A204.1 (cell line): ENCODE measurements around the gene NUP93.
"Not testable (repeated sequence)": the region's sequence is repeated elsewhere in the genome, so short reads cannot be mapped to it uniquely, and the experiment has no call there.

ENCODE experiments used
- FAIRE-seq: peaks from 2 replicates; lab custom pipeline; 2012; peaks lifted over from hg19 to GRCh38; lab: Jason Lieb, UNC

The NUP93 gene

DNA sequence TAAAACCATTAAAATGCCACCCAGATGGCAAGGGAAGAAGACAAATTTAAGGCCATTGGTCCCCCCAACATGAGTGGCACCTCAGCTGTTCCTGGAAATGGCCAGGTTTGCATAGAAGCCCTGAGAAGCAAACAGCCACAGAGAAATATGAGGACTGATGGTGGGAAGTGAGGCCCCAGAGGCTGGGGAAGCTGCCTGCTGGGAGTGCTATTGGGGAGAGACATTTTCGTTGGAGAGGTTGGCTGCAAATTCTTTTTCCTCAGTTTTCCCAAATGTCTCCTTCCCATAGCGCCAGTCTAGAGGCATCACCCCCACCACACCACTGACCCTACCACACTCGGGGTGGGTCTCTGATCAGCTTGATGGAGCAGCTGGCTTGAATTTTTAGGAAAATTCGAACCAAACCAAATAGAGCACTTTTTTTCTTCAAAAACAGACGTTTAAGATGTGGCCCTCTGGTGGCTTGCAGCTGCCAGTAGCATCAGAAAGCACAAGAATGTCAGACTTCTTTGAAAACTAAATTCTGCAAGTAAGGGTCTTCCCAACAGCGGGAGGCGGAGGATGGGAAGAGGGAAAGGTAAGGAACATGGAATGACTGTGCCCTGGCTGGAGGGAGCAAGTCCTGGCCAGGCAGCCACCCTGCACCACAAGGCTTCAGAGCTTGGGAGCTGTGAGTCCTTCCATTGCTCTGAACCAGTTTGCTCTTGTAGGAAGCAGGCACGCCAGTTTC is 121.9 kb downstream of the NUP93 start:
- no peak for FAIRE-seq

DNA sequence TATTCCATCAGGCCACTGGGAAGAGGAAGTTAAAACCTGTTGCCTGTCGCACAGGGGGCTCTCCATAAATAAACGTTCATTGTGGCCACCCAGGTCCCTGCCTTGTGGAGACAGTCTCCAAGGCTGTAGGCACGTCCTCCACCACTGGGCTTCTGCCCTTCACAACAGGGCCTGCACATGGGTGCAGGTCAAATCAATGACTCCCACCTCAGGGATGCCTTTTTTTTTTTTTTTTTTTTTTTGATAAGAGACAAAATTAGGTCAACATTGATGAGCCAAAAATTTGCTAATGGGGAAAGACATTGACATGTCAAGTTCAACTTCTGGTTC is 122.4 kb downstream of the NUP93 start:
- no peak for FAIRE-seq

DNA sequence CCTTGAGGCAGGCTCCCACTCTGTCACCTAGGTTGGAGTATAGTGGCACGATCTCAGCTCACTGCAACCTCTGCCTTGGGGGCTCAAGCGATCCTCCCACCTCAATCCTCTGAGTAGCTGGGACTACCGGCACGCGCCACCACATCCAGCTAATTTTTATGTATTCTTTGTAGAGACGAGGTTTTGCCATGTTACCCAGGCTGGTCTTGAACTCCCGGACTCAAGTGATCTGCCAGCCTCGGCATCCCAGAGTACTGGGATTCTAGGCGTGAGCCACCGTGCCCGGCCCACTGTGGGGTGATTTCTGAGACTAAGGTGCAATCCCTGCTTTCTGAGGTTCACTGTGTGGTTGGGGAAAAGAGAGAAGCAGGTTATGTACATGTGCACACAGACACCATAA is 123.0 kb downstream of the NUP93 start:
- FAIRE-seq = no peak

DNA sequence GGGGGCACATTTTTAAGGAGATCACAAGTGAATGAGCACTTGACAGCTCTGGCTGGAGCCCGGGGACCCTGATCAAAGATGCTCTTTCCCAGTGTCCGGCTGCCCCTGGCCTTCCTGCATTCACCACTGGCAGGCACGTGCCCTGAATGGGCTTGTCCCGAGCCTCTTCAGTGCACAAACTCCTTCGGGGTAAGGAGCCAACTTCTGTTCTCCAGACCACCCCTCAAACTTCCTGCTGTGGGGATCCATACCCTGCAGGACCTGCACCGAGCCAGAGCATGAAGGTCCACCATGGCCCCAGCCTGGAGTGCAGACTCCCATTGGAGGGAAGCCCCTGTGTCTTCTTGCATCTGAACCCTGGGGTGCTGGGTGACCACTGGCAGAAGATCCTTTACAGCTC is 125.3 kb downstream of the NUP93 start:
- FAIRE-seq = no peak

DNA sequence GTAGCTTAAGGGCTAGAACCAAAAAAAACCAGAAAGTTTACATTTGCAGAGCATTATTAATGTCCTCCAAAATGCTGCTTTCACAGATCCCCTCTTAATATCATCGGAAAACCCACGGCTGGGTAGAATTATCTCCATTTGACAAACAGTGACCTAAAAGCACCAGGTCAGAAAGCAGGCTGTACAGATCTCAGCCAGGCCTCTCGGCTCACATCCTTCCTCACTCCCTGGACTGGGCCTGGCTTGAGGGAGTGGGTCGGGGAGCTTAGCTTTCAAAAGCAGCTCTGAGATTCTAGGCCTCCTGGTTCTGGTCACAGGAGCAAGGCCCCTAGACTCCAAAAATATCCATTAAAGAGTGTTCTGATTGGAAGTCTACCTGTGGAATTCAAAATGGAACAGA is 126.0 kb downstream of the NUP93 start:
- no peak for FAIRE-seq

DNA sequence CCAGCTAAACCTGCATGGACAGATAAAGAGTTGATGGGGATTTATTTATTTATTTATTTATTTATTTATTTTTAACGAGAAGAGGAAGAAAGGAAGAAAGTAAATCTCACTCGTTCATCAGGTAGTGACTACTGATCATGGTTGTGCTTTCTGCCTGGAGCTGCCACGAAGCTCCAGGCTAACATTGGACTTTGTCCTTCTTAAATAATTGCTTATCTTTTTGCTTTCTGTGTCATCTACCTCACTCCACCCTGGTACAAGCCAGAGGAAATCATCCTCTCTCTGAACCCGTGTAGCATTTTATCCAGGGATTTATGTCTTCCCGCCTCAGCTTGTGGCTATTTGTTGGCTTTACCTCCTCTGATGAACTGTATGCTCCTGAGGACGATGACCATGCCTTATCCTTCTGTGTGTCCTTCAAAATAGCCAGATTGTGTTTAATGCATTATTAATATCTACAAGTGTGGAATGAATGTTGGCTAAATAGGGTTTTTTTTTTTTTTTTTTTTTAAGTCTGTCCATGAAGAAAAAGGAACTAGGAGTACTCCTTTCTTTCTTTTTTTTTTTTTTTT is 127.0 kb downstream of the NUP93 start:
- no peak for FAIRE-seq

DNA sequence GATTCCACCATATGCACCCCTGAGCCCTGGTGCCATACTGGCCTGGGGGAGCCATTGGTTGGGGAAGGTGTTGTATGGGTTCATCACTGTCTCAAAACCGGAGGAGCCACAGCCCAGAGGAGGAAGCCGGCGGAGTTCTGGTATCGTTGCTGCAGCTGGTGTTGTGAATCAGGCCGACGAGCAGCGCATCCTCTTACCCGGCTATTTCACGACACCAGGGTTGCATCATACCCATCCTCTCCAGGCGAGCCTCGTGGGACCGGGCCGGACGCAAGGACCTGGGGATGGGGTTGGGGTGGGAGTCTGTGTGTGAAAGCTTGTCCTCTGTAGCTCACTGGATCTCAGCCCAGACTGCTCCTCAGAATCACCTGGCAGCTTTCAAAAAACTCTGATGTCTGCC is 128.4 kb downstream of the NUP93 start:
- FAIRE-seq = no peak

DNA sequence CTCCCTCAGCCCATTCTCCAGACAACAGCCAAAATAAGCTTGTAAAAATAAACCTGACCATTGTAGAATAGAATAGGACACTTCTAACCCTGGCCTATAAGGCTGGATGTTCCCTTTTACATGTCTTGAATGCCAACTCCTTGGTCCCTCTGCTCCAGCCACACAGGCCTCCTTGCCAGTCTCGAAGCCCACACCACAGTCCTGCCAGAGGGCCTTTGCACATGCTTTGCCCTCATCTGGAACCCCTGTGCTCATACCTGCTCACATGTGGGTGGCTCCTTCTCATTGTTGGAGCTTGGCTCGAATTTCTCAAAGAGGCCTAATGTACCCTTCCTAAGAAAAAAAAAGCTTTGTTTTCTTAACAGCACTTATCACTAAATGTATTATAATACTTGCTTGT is 129.7 kb downstream of the NUP93 start:
- no peak for FAIRE-seq

DNA sequence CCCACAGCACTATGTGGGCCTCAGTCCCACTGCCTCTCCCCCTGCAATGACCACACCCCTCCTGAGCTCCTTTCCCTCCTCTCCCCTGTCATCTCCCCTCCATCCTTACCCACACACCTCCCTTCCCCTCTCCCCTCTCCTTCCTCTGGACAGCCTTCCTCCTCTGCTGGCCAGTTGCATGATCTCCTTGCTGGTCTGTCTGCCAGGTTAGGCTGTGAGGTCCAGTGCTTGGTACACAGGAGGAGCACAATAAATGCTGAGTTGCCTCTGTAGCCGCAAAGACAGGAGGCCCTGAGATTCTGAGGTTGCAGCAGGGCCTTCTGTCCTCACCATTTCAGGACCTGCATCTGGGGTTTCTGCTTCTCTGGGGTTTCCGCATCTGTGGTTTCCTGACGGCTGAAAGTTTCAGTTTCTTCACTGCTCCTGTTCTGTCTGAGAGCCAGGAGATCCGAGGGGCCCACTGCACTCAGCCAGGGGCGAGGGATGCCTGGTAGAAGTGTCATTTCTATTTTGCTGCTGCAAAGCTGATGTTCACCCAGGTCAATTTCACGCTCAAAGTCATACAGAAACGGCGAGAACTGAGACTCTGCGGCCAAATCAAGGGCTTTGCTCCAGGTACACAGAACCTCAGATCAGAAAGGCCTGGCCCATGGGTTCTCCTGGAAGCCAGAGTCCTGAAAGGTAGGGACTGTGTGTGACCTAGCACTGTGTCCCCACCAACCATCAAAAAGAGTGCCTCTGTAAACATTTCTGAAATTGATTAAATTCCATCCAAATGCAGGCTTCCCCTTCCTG is 130.5 kb downstream of the NUP93 start:
- FAIRE-seq = no peak

DNA sequence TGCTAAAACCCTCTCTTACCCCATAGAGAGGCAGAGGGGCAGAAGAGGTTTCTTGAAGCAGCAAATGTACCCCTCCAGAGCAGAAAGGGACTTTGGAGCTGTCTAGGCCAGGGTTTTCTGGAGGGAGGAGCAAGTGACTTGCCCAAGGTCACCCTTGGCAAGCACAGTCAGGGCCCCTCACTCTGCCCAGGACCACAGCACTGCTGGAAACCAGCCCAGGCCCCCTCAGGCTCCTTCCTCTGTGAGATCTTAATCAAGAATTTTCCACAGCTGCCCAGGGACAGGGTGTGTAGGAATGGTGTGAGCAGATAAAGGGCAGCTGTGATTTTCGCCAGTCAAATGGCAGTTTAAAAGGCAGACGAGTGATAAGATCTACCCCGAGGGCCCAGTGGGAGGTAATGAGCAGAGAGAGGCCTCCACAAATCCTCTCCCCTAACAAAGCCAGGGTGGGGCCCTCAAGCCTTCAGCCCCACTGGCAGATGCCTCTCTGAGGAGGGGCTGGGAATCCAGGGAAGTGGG is 131.2 kb downstream of the NUP93 start:
- FAIRE-seq = no peak

DNA sequence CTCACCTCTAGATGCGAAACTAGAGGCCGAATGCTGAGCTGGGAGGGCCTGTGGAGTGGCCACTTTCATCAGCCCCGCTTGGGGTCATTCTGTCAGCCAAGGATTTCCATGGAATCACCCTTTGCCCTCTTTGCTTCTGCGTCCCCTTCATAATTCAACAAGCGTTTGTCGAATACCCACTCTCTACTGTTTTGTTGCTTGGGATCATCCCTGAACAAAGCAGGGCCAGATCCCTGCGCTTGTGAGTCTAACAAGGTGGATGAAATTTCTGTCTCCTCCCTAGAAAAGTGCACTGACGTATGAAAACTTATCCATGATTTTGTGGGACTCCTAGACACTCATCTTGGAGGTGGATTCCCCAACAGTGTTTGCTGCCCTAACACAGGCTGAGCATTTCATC is 131.8 kb downstream of the NUP93 start:
- FAIRE-seq = no peak

DNA sequence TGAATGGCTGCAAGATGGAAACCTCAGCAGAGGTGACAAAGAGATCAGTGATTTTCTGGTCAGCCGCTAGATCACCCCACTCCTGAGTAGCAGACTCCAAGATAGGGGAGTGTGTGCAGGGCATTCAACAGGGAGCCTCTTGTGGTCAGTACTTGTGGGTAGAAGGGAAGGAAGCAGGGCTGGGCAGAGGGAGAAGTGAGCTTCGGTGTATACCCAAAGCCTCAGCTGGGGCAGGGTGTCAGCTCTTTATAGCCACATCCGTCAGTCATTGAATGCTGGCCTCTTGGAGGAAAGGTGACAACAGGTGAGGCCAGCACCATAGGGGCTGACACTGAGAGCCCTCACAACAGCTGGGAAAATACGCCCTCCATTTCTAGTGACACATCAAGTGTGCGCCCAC is 132.8 kb downstream of the NUP93 start:
- no peak for FAIRE-seq

DNA sequence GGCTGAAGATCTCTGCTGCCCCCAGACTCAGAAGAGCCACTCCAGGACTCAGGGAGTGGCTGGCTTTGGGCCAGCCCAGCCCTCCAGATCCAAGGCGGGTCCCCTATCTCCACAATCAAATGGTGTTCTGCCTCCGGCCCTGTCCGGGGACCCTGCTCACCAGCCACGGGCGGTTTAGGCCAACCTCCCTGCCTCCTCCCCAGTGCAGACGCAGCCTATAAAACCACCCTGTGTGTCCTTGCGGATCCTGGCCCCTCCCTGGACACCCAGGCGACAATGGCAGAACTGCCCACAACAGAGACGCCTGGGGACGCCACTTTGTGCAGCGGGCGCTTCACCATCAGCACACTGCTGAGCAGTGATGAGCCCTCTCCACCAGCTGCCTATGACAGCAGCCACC is 135.0 kb downstream of the NUP93 start, which contains the start of gene SLC12A3:
Gene SLC12A3, plus strand, starts transcription at position 248 of the 400 bp plus-strand sequence. Its CDS starts 29 bp downstream, at position 277.
- no peak for FAIRE-seq

DNA sequence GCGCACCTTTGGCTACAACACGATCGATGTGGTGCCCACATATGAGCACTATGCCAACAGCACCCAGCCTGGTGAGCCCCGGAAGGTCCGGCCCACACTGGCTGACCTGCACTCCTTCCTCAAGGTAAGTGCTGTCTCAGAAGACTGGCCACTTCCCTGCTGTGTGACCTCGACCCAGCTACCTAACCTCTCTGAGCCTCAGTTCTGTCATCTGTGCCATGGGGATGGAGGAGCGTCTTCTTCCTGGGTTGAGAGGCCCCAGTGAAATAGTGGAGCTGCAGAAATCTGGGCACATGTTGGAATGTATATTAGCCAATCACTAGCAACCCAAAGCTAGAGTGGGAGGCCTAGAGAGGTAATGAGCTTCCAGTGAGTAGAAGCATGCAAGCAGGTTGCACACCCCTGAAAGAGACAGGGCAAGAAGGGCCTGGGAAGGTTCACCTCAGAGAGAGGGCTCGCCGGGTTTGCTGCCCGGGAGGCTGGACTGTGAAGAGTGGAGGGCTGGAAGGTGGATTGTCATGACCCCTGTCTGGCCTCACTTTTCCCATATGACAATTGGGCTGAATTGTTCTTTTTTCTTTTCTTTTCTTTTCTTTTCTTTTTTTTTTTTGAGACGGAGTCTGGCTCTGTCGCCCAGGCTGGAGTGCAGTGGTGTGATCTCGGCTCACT is 135.6 kb downstream of the NUP93 start:
- no peak for FAIRE-seq

DNA sequence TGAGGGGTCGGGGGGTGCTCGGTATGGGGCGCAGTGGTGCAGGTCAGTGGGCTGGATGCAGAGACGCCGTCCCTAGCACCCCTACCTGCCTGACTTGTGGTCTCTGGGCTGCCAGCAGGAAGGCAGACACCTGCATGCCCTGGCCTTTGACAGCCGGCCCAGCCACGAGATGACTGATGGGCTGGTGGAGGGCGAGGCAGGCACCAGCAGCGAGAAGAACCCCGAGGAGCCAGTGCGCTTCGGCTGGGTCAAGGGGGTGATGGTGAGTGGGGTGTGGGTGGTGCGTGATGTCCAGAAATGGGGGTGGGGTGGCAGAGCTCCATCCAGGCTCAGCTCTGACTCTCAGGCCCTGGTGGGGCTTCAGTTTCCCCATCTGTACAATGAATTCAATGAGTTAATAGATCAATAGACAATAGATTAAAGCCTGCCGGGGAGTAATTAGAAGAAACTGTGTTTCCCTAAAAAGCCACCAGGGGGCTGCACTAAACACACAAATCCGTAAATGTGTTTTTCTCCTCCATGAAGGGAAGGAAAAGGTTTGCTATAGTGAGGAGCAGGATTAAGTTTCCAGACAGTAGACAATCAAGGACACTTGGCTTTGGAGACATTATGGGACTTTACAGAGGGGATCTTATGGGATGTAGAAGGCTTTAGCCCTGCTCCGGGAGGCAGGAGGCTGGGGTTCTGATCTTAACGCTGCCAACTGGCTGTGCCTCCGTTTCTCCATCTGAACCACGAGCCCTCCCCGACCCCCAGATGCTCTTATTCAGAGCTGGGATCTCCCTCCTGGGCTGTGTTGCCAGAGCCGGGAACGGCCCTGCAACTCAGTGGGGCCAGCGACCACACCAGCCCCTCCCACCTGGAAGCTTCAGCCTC is 137.3 kb downstream of the NUP93 start:
- peak; percentile 73 for FAIRE-seq

DNA sequence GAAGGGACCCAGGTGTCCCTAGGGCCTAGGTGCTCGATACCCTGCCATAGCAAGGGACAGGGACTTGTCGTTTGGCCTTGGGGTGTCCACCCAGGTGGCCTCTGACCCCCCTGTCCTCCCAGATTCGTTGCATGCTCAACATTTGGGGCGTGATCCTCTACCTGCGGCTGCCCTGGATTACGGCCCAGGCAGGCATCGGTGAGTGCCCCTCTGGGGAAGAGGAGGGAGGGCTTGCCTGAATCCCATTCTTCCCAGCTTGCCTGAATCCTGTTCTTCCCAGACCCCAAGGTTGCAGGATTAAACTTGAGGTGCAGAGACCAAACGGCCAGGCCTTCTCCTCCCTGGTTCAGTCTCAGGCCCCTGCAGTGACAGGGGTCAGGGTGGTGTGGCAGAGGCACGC is 138.2 kb downstream of the NUP93 start:
- no peak for FAIRE-seq

DNA sequence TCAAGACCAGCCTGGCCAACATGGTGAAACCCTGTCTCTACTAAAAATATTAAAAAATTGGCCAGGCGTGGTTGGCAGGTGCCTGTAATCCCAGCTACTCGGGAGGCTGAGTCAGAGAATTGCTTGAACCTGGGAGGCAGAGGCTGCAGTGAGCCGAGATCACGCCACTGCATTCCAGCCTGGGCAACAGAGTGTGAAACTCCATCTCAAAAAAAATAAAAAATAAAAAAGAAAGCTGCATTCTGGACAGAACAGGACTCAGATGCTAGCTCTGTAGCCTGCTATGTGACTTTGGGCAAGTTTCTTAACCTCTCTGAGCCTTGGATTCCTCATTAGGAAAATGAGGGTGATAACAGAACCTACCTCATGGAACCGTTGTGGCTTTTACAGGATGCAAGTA is 138.8 kb downstream of the NUP93 start:
- not testable (repeated sequence) for FAIRE-seq

DNA sequence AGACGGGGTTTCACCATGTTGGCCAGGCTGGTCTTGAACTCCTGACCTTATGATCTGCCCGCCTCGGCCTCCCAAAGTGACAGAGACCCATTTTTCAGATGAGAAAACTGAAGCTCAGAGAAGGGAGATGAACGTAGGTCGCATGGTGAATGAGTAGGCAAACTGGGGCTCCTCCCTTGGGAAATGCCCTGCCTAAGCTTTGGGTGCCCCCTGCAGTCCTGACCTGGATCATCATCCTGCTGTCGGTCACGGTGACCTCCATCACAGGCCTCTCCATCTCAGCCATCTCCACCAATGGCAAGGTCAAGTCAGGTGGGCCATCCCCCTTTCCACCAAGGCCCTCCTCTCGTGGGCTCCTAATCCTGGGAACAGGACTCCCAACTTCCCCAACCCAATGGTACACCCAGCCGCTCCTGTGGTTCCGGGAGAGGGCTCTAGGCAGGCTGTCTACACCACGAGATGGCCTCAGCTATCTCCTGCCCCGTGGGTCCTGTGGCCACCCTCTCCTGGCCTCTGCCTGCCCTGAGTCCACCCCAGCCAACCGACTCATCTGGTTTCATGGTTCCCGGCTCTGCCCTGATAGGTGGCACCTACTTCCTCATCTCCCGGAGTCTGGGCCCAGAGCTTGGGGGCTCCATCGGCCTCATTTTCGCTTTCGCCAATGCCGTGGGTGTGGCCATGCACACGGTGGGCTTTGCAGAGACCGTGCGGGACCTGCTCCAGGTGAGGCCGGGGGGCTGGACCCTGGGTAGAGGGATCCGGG is 139.8 kb downstream of the NUP93 start:
- no peak for FAIRE-seq

DNA sequence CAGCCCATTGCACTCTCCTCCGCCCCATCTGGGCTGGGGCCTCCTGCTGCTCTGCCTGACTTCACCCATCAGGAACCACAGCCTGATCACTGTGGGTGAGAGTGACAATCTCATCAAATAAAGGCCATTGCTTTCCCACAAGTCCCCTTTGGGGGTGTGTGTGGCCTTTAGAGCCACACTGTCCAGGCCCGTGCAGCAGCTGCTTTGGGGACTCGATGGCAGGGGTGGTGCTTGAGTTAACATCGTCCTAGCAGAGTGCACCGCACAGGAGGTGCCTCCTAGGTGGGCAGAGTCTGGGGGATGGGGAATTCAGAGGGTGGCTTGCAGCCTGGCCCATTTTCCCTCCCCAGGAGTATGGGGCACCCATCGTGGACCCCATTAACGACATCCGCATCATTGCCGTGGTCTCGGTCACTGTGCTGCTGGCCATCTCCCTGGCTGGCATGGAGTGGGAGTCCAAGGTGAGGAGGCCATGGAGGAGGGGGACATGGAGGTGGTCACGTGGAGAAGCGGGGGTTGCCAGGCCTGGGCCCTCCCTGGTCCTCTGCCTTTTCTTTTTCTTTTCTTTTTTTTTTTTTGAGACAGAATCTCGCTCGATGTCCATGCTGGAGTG is 140.5 kb downstream of the NUP93 start:
- no peak for FAIRE-seq

DNA sequence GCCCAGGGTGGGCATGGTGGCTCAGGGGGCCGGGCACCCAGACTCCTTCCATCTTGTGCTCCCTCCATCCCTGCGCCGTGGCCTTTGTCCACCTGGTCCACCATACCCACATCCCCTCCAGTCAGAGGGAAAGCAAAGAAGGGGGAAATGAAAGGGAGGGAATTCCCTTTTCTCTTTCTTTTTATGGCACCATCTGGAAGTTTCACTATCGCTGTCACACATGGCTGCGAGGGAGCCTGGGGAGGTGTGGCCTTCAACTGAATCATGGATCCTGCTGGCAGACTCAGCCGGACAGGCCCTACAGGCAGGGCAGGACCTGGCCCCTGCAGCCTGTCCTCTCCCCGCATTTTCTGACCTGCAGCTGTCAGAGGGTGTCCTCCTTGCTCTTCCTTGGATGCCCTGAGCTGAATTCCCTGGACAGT is 141.3 kb downstream of the NUP93 start:
- FAIRE-seq = no peak
